NCI-H146 treated with DMSO at 0.1 percent for 48 hours (cell line): ENCODE data around the gene NKD1.
"Not testable (repeated sequence)": the region's sequence is repeated elsewhere in the genome, so short reads cannot be mapped to it uniquely, and the experiment has no call there.

ENCODE experiments used
- DNase-seq: peaks from one replicate; lab custom pipeline; 2025; ENCODE audit not compliant: unreplicated experiment; lab: John Stamatoyannopoulos, UW

The NKD1 gene

GRCh38 chr16:50519602-50520001 lies 28.6 kb upstream of the NKD1 start:
- DNase-seq = no peak

- no peak for DNase-seq
Observed at GRCh38 chr16:50520451-50521245, 27.5 kb upstream of the NKD1 start.

- DNase-seq = no peak
Observed at GRCh38 chr16:50521246-50521900, 26.8 kb upstream of the NKD1 start.

- DNase-seq = no peak
Observed at GRCh38 chr16:50522324-50522723, 25.9 kb upstream of the NKD1 start.

GRCh38 chr16:50523710-50524109 lies 24.5 kb upstream of the NKD1 start:
- no peak for DNase-seq

GRCh38 chr16:50525262-50525661 lies 22.9 kb upstream of the NKD1 start:
- DNase-seq = no peak

GRCh38 chr16:50525716-50526115 lies 22.5 kb upstream of the NKD1 start:
- DNase-seq = no peak

GRCh38 chr16:50526249-50526648 lies 21.9 kb upstream of the NKD1 start:
- DNase-seq = no peak

- no peak for DNase-seq
Observed at GRCh38 chr16:50526796-50527195, 21.4 kb upstream of the NKD1 start.

GRCh38 chr16:50528820-50529219 lies 19.4 kb upstream of the NKD1 start:
- DNase-seq = no peak

GRCh38 chr16:50529334-50529733 lies 18.9 kb upstream of the NKD1 start:
- DNase-seq = no peak

GRCh38 chr16:50530277-50531236 lies 17.6 kb upstream of the NKD1 start:
- no peak for DNase-seq

GRCh38 chr16:50531359-50531758 lies 16.8 kb upstream of the NKD1 start:
- DNase-seq = no peak

- DNase-seq = no peak
Observed at GRCh38 chr16:50531901-50532300, 16.3 kb upstream of the NKD1 start.

- DNase-seq = no peak
Observed at GRCh38 chr16:50532576-50532975, 15.6 kb upstream of the NKD1 start.

GRCh38 chr16:50533317-50533716 lies 14.9 kb upstream of the NKD1 start:
- DNase-seq = no peak

- no peak for DNase-seq
Observed at GRCh38 chr16:50534091-50534490, 14.1 kb upstream of the NKD1 start.

- DNase-seq = no peak
Observed at GRCh38 chr16:50534556-50534955, 13.6 kb upstream of the NKD1 start.

- no peak for DNase-seq
Observed at GRCh38 chr16:50534958-50535357, 13.2 kb upstream of the NKD1 start.

- no peak for DNase-seq
Observed at GRCh38 chr16:50535506-50536257, 12.5 kb upstream of the NKD1 start.

- not testable (repeated sequence) for DNase-seq
Observed at GRCh38 chr16:50536258-50536645, 11.9 kb upstream of the NKD1 start.
